HG02642 (cell line): ENCODE data around the gene RIPK1.
"Not testable (repeated sequence)": the region's sequence is repeated elsewhere in the genome, so short reads cannot be mapped to it uniquely, and the experiment has no call there.

ENCODE experiments used
- ATAC-seq: cut with Tn5 transposase; IDR thresholded peaks from one replicate; pipeline ENCODE4 v1.9.1; 2021; ENCODE audit warnings: mild to moderate bottlenecking; ENCODE audit not compliant: unreplicated experiment, poor library complexity

The RIPK1 gene

DNA sequence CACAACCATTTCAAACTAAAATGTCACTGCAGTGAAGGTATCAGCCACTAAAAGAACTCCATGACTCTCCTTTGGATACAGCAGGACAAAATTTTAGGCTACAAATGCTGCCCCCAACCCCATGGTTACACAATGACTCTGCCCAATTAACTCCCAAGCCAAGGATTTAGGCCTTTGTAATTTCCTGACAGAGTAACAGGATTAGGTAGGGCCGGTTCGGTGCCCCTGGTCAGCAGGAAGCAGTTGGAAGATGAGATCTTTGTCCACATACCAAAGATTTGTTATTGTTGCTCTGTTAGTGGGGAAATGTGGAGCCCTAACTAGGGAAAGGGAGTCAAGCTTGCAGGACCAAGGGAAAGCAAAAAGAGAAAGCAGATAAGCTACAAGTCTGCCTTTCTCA, 26.7 kb upstream of the RIPK1 start:
- no peak for ATAC-seq

DNA sequence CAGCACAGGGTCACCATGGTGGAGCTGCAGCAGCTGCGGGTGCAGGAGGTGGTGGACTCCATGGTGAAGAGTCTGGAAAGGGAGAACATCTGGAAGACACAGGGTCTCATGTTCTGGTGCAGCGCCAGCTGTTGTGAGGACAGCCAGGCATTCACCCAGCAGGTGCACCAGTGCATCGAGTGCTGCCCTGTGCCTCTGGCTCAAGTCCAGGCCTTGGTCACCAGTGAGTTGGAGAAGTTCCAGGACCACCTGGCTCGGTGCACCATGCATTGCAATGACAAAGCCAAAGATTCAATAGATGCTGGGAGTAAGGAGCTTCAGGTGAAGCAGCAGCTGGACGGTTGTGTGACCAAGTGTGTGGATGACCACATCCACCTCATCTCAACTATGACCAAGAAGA, 22.9 kb upstream of the RIPK1 start:
- no peak for ATAC-seq

DNA sequence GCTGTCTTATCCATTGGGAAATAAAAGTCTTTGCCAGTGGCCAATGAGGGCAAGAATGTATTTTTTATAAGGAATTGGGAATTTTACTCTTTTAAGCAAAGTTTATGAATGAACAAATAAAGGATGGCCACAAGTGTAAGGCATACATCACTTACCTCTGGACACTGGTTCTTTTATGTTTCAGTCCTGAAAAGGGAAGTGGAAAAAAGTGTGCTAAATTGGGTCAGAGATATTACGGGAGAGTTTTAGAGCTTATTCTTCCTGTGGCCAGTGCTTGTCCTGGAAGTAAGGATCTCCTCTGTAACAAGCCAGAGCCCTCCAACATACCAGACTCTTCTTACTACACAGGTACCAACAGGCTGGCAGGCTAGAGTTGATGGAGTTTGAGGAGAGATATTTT, 22.5 kb upstream of the RIPK1 start:
- no peak for ATAC-seq

DNA sequence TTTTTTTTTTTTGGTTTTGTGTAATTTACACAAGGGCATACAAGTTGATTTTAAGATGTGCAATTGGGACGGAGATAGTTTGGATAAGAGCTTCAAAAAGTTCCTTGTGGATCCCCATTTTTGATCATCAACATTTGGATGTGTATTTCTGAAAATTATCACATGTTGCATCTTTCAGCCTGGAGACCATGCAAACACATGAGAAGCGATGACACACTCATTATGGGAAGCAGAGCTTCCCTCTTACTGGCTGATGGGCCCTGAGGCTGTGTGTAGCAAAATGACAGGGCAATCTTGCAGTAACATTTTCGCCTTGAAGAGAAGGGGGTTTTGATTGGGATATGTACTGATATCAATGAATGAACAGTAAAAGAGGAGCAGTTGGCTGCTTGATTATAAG, 22.0 kb upstream of the RIPK1 start:
- no peak for ATAC-seq

DNA sequence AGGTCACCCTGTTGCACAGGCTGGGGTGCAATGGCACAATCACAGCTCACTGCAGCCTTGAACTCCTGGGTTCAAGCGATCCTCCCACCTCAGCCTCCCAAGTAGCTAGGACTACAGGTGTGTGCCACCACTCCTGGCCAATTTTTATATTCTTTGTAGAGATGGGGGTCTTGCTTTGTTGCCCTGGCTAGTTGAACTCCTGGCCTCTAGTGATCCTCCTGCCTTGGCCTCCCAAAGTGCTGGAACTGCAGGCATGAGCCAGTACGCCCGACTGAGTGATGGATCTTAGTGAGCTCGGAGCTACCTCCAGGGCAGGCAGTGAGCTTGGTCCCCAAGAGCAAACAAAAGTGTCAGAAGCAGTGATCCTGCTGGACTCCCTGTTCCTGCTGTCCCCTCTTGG, 20.3 kb upstream of the RIPK1 start:
- ATAC-seq, result not testable (repeated sequence)

DNA sequence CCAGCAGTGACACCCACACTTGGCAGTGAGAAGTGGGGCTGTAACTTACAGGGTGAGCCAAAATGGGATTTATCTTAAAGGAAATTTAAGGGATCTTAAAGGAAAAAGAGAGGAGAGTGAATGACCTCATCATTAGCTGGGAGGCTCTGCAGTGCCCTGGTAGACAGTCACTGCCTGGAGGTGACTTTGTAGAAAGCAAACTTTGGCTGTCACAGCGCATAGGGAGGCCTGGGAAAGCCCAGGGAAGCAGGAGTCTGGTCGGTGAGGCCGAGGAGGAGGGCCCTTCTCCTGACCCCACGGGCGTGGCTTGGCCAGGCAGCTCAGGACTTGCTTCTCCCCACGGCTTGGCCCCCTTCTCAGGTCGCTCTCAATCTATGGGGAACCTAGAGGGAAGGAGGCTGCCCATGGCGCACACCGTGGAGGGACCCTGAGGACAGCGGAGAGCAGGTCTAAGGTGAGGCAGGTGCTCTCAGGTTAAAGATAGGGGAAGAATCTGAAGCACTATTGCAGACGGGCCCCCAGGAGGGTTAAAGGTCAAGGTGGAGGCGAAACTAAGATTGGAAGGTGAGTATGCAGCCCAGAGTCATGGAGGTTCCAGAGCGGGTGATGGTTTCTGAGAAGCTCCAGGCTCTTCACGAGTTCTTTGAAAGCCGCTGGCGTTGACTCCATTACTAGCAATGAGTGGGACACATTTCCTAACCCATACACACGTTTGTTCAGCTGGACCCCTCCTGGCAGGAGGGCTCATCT, 15.6 kb upstream of the RIPK1 start:
- no peak for ATAC-seq

DNA sequence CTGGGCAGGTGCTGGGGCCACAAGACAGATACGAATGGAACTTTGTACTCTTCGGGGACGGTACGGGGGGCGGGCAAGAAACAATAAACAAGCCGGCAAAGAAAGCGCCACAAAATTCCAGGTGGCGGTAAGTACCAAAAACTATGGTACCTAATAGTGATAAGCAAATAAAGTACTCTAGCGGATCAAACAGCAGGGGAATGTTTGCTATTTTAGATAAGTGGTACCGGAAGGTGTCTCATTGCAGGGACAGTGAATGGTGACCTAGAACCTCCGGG, 15.1 kb upstream of the RIPK1 start:
- ATAC-seq, result no peak

DNA sequence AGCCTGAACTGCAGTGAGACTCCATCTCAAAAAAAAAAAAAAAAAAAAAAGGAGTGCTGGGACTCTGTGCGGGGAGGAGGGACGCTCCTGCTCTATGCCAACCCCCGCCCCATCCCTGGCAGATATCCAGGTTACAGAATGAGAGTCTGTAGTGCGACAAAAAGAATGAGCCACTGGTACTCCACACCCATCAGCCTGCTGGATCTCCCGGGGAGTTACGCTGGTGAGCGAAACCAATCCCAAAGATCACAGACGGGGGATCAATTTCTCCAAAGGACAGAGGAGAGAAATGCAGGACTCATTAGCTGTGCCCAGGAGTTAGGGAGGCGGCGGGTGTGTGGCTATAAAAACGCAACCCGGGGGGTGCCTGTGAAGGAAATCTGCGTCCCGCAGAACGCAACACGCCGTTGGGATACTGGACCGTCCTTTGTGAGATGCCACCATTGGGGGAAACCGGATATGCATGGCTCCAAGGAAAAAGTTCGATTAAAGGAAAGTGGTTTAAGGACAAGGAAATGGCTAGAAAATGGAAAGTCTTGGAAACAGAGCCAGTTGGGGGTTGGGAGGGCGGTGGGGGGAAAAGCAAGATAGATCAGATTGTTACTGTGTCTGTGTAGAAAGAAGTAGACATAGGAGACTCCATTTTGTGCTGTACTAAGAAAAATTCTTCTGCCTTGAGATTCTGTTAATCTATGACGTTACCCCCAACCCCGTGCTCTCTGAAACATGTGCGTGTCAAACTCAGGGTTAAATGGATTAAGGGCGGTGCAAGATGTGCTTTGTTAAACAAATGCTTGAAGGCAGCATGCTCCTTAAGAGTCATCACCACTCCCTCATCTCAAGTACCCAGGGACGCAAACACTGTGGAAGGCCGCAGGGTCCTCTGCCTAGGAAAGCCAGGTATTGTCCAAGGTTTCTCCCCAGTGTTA, 13.8 kb upstream of the RIPK1 start:
- not testable (repeated sequence) for ATAC-seq

DNA sequence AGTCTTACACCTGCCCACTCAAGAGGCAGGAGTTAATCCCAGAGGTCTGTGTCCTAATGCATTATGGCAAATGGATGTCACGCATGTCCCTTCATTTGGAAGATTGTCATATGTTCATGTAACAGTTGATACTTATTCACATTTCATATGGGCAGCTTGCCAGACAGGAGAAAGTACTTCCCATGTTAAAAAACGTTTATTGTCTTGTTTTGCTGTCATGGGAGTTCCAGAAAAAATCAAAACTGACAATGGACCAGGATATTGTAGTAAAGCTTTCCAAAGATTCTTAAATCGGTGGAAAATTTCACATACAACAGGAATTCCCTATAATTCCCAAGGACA, 13.2 kb upstream of the RIPK1 start:
- ATAC-seq, result not testable (repeated sequence)

DNA sequence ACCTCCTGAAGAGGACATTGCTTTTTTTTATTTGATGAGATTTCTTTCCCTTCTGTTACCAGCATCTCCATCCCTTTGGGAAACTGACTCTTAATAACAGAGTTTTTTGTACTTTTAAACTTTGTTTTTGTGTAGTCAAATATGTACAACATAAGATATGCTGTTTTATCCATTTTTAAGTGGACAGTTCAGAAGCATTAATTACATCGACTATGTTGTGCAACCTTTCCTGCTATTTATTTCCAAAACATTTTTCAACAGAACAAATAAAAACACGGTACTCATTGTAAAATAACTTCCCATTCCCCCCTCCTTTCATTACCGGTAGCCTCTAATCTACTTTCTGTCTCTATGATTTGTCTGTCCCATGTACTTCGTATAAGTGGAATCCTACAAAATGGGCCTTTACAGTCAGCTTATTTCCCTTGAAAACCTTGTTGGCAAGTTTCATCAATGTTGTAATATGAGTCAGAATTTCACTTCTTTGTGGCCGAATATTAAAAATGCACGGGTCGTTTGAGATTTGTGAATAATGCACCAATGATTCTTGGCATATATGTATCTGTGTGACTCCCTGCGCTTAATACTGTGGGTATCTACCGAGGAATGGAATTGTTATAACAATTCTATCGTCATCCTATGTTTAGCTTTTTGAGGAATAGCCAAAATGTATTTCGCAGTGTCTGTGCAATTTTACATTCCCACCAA, 11.1 kb upstream of the RIPK1 start:
- ATAC-seq, result no peak

DNA sequence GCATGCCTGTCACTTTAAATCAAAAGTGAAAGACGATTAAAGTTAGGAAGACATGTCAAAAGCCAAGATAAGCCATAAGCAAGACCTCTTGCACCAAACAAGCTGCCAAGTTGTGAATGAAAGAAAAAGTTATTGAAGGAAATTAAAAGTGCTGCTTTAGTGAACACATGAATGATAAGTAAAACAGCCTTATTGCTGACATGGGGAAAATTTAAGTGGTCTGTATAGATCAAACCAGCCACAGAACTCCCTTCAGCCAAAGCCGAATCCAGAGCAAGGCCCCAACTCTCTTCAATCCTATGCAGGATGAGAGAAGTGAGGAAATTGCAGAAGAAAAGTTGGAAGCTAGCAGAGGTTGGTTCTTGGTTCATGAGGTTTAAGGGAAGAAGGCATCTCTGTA, 9.3 kb upstream of the RIPK1 start:
- no peak for ATAC-seq

DNA sequence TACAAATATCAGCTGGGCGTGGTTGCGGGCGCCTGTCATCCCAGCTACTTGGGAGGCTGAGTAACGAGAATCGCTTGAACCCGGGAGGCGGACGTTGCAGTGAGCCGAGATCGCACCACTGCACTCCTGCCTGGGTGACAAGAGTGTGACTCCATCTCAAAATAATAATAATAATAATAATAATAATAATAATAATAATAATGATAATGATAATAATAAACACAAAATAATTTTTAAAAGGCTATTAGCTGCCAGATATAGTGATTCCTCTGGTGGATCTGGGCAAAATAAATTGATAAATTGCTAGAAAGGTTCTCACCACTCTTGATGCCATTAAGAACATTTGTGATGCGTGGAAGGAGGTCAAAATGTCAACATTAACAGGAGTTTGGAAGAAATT, 8.2 kb upstream of the RIPK1 start:
- not testable (repeated sequence) for ATAC-seq

DNA sequence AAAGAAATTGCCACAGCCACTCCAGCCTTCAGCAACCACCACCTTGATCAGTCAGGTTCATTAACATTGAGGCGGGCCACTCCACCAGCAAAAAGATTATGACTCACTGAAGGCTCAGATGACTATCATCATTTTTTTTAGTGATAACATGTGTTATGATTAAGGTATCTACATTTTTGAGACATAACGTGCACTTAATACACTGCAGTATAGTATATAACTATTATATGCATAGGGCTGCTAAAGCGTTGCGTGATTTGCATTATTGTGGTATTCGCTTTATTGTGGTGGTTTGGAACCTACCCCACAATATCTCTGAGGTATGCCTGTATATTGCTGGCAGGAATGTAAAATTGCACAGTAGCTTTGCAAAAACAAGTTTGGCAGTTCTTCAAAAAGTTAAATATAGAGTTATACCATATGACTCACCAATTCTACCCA, 6.8 kb upstream of the RIPK1 start:
- ATAC-seq, result no peak

DNA sequence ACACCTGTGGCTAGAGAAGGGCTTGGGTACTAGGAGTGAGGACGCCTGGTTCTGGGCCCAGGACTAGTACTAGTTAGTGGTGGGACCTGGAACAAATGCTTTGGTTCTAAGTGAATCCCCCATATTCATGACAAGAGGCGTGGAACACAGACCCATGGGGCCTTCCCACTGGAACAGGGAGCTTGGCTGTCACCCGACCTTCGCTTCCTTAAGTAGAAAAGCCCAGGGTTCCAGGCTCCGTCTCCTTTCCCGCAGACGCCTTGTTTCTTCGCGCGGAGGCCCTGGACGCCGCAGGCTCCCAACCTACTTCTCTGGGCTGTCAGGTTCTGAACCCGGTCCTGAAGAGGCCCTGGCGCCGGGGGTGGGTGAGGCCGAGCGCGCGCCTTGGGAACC, 5.0 kb upstream of the RIPK1 start:
- ATAC-seq, result not testable (repeated sequence)

DNA sequence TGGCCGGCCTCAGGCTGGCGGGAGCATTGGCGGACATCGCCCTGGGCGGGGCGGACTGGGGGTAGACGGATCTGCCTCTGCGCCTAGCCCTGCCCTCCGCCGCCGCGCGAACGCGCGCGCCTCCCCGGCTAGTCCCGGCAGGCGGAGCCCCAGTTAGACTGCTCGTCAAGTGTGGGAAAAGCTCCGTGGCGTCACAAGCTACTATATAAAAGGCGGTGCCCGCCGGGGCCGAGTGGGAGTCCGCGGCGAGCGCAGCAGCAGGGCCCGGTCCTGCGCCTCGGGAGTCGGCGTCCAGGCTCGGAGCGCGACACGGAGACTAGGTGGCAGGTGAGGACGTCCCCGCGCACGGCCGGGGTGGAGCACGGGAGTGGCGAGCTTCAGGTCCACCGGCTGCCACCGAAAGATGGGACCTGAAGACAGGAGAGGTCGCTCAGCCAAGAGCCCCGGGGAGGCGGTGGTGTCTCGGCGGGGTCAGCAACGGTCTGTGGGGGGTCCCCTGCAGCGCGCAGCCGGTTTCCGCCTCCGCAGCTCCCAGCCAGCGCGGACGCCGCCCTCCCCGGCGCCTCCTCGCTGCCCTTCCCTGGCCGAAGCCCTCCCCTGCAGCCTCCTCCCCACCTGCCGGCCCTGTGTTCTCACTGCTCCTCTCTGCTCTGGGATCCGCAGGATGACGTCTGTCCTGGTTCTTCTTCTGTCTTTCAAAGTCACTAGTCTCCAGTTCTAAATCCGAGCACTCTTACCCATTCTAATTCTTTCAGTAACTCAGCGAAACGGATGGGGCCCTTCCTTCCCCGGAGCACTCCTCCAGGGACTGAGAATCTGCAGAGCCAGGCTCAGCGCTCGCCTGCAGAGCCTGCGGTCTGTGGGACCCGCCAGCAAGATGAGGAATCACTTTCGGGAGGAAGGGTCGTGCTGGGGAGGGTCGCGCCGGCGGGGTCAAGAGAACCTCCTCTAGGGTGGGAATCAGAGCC, 4.3 kb upstream of the RIPK1 start:
- peak; percentile 74 for ATAC-seq

DNA sequence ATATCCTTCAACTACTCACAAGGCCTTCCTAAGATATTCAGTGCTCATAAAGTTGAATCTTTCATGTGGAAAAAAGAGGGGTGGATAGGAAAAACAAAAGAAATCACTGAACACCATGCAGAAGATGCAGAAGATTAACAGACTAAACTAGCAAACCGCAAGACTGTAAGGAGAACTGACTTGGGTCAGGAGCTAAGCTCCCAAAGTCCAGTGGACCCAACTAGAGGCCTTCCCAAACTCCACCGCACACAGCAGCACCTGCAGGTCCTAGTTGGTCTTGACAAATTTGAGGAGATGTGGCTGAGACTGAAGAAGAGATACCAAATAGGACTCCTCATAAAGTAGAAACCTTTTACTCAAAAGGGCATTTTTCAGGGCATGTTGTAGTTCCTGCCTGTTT, 3.3 kb downstream of the RIPK1 start:
- ATAC-seq, result no peak

DNA sequence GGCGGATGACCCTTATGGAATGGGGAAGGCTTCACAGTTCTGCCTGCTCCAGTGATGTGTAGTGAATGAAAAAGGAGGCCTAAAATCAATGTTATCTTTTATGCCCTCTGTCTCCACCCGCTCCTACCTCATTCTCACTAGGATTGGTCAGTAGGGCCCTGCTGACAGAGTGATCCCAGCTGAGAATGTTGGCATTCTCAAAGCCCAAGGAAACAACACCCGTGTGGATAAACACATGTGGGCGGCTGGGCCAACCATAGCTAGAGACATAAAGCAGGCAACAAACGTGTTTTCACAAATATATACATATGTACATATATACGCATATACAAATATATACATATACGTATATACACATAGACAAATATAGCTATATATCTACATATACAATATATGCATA, 4.5 kb downstream of the RIPK1 start:
- no peak for ATAC-seq

DNA sequence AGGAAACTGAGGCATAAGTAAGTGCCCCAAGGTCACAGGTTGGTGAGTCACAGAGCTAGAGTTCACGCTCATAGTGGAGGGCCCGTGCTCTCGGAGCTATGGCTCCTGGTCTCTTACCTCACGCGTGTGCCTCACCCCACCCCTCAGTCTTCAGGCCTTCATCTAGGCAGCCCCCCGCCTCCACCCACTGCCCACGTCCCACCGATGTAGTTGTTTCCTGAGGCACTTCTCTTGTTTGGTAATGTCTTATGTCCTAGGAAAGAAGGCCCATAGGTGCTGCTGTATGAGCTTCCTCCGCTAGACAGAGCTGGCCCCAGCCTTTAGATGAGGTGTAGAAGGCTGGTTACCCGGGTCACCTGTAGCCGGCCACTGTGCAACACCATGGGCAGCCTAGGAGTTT, 5.1 kb downstream of the RIPK1 start:
- no peak for ATAC-seq

DNA sequence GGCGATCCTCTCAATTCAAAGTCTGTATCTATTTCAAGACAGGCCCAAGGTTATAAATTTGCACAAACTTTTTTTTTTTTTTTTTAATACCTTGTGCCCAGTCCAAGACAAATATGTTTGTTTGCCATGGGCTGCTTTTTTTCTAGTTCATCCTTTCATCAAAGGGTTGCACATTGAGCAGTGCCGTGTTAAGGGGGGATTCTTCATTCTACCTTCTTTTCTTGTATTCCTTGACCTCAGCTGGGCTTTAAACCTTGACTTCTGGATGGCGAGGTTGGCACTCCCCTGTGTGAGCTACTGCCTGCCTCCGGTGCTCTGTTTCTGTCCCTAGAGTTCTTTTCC, 7.4 kb downstream of the RIPK1 start:
- ATAC-seq, result no peak

DNA sequence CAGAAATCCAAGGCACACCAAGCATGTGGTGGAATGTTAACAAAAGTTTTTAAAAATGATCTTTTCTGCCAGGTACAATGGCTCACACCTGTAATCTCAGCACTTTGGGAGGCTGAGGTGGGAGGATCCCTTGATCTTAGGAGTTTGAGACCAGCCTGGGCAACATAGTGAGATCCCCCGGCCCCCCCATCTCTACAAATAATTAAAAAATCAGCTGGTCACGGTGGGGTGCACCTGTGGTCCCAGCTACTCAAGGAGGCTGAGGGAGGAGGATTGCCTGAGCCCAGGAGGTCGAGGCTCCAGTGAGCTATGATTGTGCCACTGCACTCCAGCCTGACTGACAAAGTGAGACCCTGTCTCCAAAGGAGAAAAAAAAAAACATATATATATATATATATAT, 8.0 kb downstream of the RIPK1 start:
- no peak for ATAC-seq
